ENCODE measurements around the gene SPATA2L. TPM values are rescaled to one million over a fixed set of nuclear protein-coding genes. Genes with fewer than 3 reads are reported as not detected.

The SPATA2L gene
- total RNA-seq, 4 donors from 2014 or later, result 8.1 to 28.0 (median 17.3) TPM

DNA sequence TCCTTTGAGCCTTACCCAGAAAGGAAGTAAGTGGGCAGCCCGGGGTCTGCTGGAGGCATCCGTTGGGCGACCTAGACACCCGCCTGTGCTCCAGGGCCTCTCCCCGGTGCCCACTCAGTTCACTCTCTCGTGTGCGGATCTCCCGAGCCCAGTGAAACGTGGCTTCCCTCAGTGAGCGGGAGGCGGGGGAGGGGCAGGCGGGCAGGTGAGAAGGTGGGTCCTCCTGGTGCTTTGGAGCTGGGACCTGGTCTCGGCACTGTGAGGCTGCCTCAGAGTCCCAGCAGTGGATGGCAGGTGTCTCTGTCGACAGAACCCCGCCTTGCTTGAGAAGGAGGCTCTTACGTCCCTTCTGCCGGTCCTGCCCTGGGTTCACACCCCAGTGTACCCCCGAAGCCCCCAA, 27.8 kb upstream of the SPATA2L start:
- DNase-seq (ENCODE audit: low spot score) (no peak), ATAC-seq (ENCODE audit: low FRiP score) (no peak)
- TF ChIP-seq, protein P1, sequence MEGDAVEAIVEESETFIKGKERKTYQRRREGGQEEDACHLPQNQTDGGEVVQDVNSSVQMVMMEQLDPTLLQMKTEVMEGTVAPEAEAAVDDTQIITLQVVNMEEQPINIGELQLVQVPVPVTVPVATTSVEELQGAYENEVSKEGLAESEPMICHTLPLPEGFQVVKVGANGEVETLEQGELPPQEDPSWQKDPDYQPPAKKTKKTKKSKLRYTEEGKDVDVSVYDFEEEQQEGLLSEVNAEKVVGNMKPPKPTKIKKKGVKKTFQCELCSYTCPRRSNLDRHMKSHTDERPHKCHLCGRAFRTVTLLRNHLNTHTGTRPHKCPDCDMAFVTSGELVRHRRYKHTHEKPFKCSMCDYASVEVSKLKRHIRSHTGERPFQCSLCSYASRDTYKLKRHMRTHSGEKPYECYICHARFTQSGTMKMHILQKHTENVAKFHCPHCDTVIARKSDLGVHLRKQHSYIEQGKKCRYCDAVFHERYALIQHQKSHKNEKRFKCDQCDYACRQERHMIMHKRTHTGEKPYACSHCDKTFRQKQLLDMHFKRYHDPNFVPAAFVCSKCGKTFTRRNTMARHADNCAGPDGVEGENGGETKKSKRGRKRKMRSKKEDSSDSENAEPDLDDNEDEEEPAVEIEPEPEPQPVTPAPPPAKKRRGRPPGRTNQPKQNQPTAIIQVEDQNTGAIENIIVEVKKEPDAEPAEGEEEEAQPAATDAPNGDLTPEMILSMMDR (IDR thresholded peaks at IDR 0.05), result no peak

DNA sequence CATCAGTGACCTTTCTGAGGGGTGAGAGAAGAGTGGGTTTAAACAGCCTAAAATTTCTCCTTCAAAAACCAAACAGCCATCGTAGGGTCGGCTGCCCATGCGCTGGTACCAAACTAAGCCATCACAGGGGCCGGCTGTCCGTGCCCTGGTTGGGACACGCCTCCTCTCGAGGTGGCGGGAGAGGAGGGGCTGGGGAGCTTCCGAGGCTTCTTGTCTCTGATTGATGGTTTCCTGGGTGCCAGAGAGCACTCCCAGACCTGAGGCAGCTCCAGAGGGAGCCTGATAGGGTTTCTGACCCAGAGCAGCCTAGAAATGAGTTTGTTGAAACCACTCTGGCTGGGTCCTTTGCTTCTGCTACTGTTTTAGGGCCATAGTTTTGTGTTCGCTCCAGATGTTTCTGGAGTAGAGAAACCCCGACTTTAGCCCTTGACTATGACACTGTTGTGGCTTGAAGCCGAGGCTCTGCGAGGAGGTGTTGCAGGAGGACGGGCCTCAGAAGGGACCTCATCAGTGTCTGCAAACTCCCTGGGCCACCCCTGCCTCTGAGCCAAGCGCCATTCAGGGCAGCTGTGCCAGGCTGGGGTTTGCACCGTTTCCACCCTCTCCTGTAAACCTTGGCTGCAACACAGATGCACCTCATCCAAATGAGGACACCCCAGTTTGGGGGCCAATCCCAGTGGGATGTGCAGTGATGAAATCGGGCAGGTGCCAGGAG, 26.1 kb upstream of the SPATA2L start:
- TF ChIP-seq, protein P1 (IDR thresholded peaks at IDR 0.05), result no peak
- DNase-seq (ENCODE audit: low spot score) (no peak), ATAC-seq (ENCODE audit: low FRiP score) (no peak)

DNA sequence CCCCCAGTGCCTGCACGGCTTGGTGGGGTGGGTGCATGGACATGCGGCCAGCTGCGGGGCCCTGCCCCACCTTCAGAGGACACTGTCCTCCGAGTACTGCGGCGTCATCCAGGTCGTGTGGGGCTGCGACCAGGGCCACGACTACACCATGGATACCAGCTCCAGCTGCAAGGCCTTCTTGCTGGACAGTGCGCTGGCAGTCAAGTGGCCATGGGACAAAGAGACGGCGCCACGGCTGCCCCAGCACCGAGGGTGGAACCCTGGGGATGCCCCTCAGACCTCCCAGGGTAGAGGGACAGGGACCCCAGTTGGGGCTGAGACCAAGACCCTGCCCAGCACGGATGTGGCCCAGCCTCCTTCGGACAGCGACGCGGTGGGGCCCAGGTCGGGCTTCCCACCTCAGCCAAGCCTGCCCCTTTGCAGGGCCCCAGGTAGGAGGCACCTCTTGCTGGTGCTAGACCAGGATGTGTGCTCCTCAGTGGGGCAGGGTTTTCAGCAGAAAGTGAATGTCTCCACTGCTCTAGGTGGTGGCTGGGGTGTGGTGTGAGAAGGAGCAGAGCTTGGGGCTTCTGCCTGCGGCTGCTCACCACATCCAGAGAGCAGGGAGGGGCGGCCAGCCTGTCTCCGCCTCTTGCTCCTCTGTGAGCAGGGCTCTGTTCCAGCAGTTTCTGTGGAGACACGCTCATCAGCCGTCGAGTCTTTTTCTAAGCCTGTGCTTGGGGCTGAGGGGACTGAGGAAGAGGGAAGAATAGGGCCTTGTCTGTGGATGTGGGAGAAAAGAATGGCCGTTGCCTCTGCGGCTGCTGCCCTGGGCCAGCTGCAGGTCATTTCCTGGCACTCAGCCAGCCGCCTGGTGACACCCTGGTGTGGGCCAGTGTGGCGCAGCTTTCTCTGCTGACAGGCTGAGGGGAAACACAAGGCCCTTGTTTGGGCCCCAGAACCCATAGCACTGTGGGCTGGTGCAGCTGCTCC, 22.1 kb upstream of the SPATA2L start:
- no peak for DNase-seq (ENCODE audit: low spot score)
- TF ChIP-seq, protein P1 (IDR thresholded peaks at IDR 0.05), result no peak
- ATAC-seq (ENCODE audit: low FRiP score), result no peak

DNA sequence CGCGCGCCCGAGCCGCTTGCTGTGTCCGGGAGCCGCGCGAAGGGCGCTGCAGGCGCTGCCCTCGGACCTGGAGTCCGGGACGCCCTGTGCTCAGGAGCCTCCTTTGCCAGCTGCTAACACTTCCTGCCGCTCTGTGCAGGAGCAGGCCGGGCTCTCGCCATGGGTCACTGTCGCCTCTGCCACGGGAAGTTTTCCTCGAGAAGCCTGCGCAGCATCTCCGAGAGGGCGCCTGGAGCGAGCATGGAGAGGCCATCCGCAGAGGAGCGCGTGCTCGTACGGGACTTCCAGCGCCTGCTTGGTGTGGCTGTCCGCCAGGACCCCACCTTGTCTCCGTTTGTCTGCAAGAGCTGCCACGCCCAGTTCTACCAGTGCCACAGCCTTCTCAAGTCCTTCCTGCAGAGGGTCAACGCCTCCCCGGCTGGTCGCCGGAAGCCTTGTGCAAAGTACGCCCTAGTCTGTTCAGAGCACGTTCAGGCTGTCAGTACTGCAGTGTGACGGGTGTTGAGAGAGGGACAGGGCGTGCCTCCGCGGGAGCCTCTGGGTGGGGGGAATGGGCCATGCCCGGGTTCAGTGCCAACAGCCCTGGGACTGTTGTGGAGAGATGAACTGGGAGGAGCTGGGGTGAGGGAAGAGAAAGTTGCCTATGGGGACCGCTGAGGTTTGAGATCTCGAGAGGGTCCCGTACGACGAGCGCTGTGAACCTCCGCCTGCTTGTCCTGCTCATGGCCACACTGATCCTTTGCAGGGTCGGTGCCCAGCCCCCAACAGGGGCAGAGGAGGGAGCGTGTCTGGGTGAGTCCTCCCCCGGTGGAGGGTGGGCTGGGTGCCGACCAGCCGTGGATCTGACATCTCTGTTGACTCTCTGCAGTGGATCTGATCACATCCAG, 21.1 kb upstream of the SPATA2L start:
- TF ChIP-seq, protein P1 (IDR thresholded peaks at IDR 0.05), result no peak
- DNase-seq (ENCODE audit: low spot score) (no peak), ATAC-seq (ENCODE audit: low FRiP score) (no peak)

DNA sequence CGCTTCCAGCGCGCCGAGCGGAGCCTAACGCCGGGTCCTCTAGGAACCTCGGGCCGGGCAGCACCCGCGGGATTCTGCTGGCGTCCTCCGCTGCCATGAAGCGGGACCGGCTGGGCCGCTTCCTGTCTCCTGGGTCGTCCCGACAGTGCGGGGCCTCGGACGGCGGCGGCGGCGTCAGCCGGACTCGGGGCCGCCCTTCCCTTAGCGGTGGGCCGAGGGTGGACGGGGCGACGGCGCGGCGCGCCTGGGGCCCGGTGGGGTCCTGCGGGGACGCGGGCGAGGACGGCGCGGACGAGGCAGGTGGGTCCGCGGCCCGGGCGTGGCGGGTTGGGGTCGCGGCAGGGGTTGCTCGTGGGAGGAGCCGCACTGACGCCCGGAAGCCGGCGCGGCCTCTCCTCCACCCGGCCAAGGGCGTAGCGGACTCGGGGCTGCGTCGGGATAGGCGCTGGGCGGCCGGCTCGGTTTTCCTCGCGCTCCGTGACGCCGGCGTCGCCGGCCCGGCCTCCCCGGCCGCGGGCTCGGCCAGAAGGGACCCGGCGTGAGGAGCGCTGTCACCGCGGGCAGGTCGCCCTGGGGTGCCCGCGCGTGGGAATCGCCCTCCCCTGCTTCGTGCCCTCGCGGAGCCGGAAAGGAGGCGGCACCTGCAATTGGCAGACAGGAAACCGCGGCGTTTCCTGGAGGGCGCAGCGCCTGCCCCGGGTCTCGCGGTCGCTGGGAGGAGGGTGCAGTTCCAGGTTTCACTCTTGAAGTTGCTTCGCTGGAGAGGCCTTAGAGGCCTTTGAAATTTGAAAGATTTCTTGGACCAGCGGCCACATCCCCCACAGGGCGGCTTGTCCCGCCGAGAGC, 20.3 kb upstream of the SPATA2L start:
- TF ChIP-seq, protein P1 (IDR thresholded peaks at IDR 0.05), result no peak
- peak; percentile 21 for ATAC-seq (ENCODE audit: low FRiP score)
- no peak for DNase-seq (ENCODE audit: low spot score)
